CD4-positive, CD25-positive, alpha-beta regulatory T cell (primary cell): ENCODE measurements around the gene BEND7. TPM values are rescaled to one million over a fixed set of nuclear protein-coding genes. Genes with fewer than 3 reads are reported as not detected.

Experiments
- ATAC-seq, 2 donors: fragments of 150-1000 bp; cut with Tn5 transposase; one replicate each; pipeline ENCODE4 v1.10.0; 2021; ENCODE audit warnings: low read depth in 2 of 2, moderate number of reproducible peaks in 2 of 2, moderate library complexity in 1 of 2
- DNase-seq, 3 donors: peaks; one replicate each; pipeline versions ENCODE4 v3.0.0 to v3.0.0-alpha.2; 2012 to 2022; ENCODE audit warnings: mixed read lengths in 1 of 3
- H3K27ac ChIP-seq: one replicate; pipeline ENCODE4 v1.7.0; 2013; ENCODE audit warnings: mild to moderate bottlenecking, low read length; ENCODE audit not compliant: insufficient read depth, poor library complexity, severe bottlenecking
- H3K27me3 ChIP-seq: one replicate; pipeline ENCODE4 v1.7.0; 2013; ENCODE audit warnings: low read length; ENCODE audit not compliant: control insufficient read depth, insufficient read depth
- H3K36me3 ChIP-seq: one replicate; pipeline ENCODE4 v1.7.0; 2013; ENCODE audit warnings: mild to moderate bottlenecking, low read length, moderate library complexity; ENCODE audit not compliant: control insufficient read depth, insufficient read depth
- H3K4me1 ChIP-seq: 2 replicates; pipeline ENCODE4 v1.7.0; 2013; ENCODE audit warnings: mild to moderate bottlenecking, low read length; ENCODE audit not compliant: insufficient read depth, control insufficient read depth, poor library complexity, severe bottlenecking
- H3K4me3 ChIP-seq: one replicate; pipeline ENCODE4 v1.7.0; 2013; ENCODE audit warnings: low read depth, mild to moderate bottlenecking, low read length, moderate library complexity
- H3K9me3 ChIP-seq, 2 experiments: 1 replicate in 1 of 2; 2 replicates in 1 of 2; pipeline ENCODE4 v1.7.0; 2013; ENCODE audit warnings: low read length in 2 of 2, mild to moderate bottlenecking in 1 of 2, moderate library complexity in 1 of 2; ENCODE audit not compliant: control insufficient read depth in 2 of 2
- H3K27ac Mint-ChIP-seq, 3 donors: one replicate each; pipeline ENCODE4 v1.8.0; 2020 to 2022; ENCODE audit warnings: mild to moderate bottlenecking in 3 of 3, mixed read lengths in 3 of 3, moderate library complexity in 2 of 3
- H3K27me3 Mint-ChIP-seq: one replicate; pipeline ENCODE4 v1.8.0; 2022; ENCODE audit warnings: mild to moderate bottlenecking, mixed read lengths
- H3K36me3 Mint-ChIP-seq: one replicate; pipeline ENCODE4 v1.8.0; 2020; ENCODE audit warnings: mixed read lengths
- H3K4me1 Mint-ChIP-seq, 4 donors: one replicate each; pipeline ENCODE4 v1.8.0; 2020 to 2022; ENCODE audit warnings: mixed read lengths in 4 of 4, mild to moderate bottlenecking in 1 of 4
- H3K4me3 Mint-ChIP-seq, 4 donors: one replicate each; pipeline ENCODE4 v1.8.0; 2020 to 2022; ENCODE audit warnings: mild to moderate bottlenecking in 4 of 4, mixed read lengths in 4 of 4, moderate library complexity in 3 of 4
- H3K9me3 Mint-ChIP-seq, 7 donors: one replicate each; pipeline ENCODE4 v1.8.0; 2020 to 2022; ENCODE audit warnings: mixed read lengths in 7 of 7, mild to moderate bottlenecking in 3 of 7, moderate library complexity in 2 of 7
- polyA plus RNA-seq, 4 donors: library from polyadenylated mRNA; unstranded; fragments of 300-500 nt; fragmentation: Illumina TruSeq; gene quantifications; one replicate each; pipeline ENCODE4 v1.2.3, GENCODE V29; 2021
- total RNA-seq: library from RNA; stranded (reverse); gene quantifications from one replicate; pipeline ENCODE4 v1.2.3, GENCODE V29; 2022

BEND7 gene
- total and polyA plus RNA-seq, 5 donors from 2014 or later: 0.35 TPM; not detected in 4

DNA sequence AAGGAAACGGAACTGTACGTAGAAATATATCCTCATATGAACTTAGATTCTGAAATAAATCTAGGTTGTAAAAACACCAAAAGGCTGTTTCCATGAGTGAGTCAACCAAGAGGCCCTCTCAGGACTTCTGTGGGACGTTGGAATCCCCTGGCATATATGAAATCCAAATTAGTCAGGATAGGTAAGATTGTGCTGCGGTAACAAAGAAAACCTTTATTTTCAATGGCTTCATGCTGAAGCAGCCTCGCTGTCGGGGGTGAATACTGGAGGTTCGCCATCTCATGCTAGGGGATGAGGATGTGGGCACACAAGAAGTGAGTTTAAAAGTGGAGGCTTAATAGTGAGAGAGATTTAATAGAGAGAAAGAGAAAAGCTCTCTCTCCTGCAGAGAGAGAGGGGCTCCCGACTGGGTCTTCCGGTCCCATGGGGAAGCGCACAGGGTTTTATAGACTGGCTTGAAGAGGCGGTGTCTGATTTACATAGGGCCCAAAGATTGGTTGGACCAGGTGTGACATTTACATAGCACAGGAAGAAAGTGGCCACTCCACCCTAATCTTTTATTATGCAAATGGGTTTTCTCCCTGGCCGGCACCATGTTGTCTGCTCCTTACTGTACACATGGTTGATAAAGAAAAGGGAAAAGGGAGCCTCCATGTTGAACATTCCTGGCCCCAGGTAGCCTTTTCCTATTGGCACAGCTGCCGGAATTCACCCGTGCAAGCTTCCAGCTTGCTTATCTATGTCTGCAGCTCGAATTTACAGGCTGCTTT is 128.4 kb downstream of the BEND7 start:
- H3K4me3 ChIP-seq: no peak overlapping the region
- Mint-ChIP-seq H3K4me1 (no peaks in the 10 kb centered on the region), H3K36me3 (no peaks in the 10 kb centered on the region), H3K27me3 (peaks cover 13% of the 10 kb centered on the region), H3K4me3 (no peak overlapping the region), H3K9me3 (peaks cover 0 to 2% (median 0%) of the 10 kb centered on the region in 7 donors), H3K27ac (no peak overlapping the region)
- no peaks in the 10 kb centered on the region for H3K27me3 ChIP-seq
- ATAC-seq (no peak), DNase-seq (no peak)
- no peaks in the 10 kb centered on the region for H3K36me3 ChIP-seq
- H3K27ac ChIP-seq: no peak overlapping the region
- H3K4me1 ChIP-seq: no peaks in the 10 kb centered on the region
- H3K9me3 ChIP-seq: no peaks in the 10 kb centered on the region

DNA sequence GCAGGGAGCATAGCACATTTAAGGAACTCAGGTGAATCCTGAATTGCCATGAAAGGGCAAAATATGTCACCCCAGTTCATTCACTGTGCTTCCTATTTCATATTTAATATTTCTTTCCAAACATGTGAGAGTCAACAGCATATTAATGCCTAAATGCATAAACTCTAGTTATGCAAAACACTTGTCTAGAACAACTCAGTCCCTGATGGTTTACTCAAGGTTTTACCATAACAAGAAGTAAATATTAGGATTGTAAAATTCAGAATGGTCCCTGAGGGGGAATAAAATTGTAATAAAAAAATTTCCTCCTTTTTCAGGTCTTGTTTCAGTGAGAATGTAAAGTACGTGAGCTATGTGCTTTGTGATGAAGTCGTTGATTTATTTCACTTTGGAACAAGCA is 129.1 kb downstream of the BEND7 start:
- DNase-seq (no peak), ATAC-seq (no peak)
- no peak overlapping the region for H3K27ac Mint-ChIP-seq
- no peaks in the 10 kb centered on the region for H3K4me1 Mint-ChIP-seq
- Histone ChIP-seq H3K27ac (no peak overlapping the region), H3K36me3 (no peaks in the 10 kb centered on the region), H3K4me3 (no peak overlapping the region), H3K27me3 (no peaks in the 10 kb centered on the region), H3K9me3 (no peaks in the 10 kb centered on the region), H3K4me1 (no peaks in the 10 kb centered on the region)
- H3K27me3 Mint-ChIP-seq: peaks cover 13% of the 10 kb centered on the region
- no peak overlapping the region for H3K4me3 Mint-ChIP-seq
- H3K36me3 Mint-ChIP-seq: no peaks in the 10 kb centered on the region
- H3K9me3 Mint-ChIP-seq: peaks cover 0 to 2% (median 0%) of the 10 kb centered on the region in 7 donors

DNA sequence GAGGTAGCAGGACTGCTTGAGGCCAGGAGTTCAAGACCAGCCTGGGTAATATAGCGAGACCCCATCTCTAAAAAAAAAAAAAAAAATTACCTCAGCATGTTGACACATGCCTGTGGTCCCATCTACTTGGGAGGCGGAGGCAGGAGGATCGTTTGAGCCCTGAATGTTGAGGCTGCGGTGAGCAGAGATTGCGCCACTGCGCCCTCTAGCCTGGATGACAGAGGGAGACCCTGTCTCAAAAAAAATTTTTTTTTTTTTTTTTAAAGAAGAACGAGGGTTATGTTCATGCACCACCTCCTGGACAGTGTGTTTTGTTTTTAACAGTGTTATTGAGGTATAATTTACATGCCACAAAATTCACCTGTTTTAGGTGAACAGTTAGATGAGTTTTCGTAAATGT is 129.6 kb downstream of the BEND7 start:
- Mint-ChIP-seq H3K4me1 (no peaks in the 10 kb centered on the region), H3K27me3 (peaks cover 13% of the 10 kb centered on the region), H3K4me3 (no peak overlapping the region), H3K27ac (no peak overlapping the region), H3K36me3 (no peaks in the 10 kb centered on the region), H3K9me3 (peaks cover 0 to 2% (median 0%) of the 10 kb centered on the region in 7 donors)
- Histone ChIP-seq H3K27me3 (no peaks in the 10 kb centered on the region), H3K4me1 (no peaks in the 10 kb centered on the region), H3K27ac (no peak overlapping the region), H3K36me3 (no peaks in the 10 kb centered on the region), H3K9me3 (no peaks in the 10 kb centered on the region), H3K4me3 (no peak overlapping the region)
- DNase-seq: no peak
- ATAC-seq: no peak

DNA sequence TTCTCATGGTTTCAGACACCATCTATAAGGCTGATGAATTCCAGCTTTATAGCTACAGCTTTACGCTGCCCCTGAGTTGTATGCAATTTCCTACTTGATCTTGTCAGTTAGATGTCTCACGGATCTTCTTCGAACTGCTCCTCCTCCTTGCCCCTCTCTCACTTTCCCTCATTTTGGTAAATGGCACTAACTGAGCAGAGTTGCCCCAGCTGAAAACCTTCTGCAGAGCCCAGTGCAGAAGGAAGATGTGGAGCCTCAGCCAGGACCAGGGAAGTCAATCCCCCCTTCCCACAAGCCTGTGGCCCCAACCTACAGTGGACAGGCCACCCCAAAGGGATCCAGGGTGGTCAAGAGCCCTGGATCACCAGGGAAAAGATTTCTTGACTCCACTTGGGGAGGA is 131.8 kb downstream of the BEND7 start:
- Mint-ChIP-seq H3K4me1 (no peaks in the 10 kb centered on the region), H3K36me3 (no peaks in the 10 kb centered on the region), H3K9me3 (peaks cover 0 to 2% (median 0%) of the 10 kb centered on the region in 7 donors), H3K4me3 (no peak overlapping the region), H3K27me3 (peaks cover 19% of the 10 kb centered on the region), H3K27ac (no peak overlapping the region)
- no peaks in the 10 kb centered on the region for H3K9me3 ChIP-seq
- no peak overlapping the region for H3K4me3 ChIP-seq
- H3K4me1 ChIP-seq: no peaks in the 10 kb centered on the region
- DNase-seq (no peak), ATAC-seq (no peak)
- no peaks in the 10 kb centered on the region for H3K36me3 ChIP-seq
- H3K27me3 ChIP-seq: no peaks in the 10 kb centered on the region
- no peak overlapping the region for H3K27ac ChIP-seq

DNA sequence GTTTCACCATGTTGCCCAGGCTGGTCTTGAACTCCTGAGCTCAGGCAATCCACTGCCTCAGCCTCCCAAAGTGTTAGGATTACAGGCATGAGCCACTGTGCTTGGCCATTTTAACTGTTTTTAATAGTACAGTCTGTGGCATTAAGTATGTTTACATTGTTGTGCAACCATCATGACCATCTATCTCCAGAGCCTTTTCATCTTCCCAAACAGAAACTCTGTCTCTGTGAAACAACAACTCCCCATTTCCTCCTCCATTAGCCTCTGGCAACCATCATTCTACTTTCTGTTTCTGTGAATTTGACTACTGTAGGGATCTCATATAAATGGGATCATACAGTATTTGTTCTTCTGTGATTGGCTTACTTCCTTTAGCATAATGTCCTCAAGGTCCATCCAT is 132.4 kb downstream of the BEND7 start:
- no peaks in the 10 kb centered on the region for H3K36me3 ChIP-seq
- H3K27ac ChIP-seq: no peak overlapping the region
- Mint-ChIP-seq H3K9me3 (peaks cover 0 to 2% (median 0%) of the 10 kb centered on the region in 7 donors), H3K27ac (no peak overlapping the region), H3K27me3 (peaks cover 19% of the 10 kb centered on the region), H3K4me3 (no peak overlapping the region), H3K4me1 (no peaks in the 10 kb centered on the region), H3K36me3 (no peaks in the 10 kb centered on the region)
- H3K9me3 ChIP-seq: no peaks in the 10 kb centered on the region
- no peaks in the 10 kb centered on the region for H3K4me1 ChIP-seq
- DNase-seq: no peak
- H3K4me3 ChIP-seq: no peak overlapping the region
- H3K27me3 ChIP-seq: no peaks in the 10 kb centered on the region
- no peak for ATAC-seq

DNA sequence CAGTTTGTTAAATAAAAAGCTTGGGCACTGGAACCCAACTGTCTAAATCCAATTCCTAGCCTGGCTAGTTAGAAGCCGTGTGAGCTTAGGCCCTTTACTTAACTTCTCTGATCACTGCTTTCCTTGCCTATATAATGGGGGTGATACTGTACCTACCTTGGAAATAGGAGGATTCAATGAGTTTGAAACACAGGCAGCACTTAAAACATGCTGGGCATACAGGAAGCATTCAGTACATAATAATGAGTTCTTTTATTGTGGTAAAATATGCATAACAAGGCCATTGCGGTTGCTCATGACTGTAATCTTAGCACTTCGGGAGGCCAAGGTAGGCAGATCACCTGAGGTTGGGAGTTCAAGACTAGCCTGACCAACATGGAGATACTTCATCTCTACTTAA is 133.3 kb downstream of the BEND7 start:
- no peak for ATAC-seq
- Histone ChIP-seq H3K9me3 (no peaks in the 10 kb centered on the region), H3K27ac (no peak overlapping the region), H3K36me3 (no peaks in the 10 kb centered on the region), H3K4me3 (no peak overlapping the region), H3K4me1 (no peaks in the 10 kb centered on the region), H3K27me3 (no peaks in the 10 kb centered on the region)
- DNase-seq: no peak
- Mint-ChIP-seq H3K27me3 (peaks cover 19% of the 10 kb centered on the region), H3K4me3 (no peak overlapping the region), H3K36me3 (no peaks in the 10 kb centered on the region), H3K4me1 (no peaks in the 10 kb centered on the region), H3K27ac (no peak overlapping the region), H3K9me3 (peaks cover 0 to 2% (median 0%) of the 10 kb centered on the region in 7 donors)

DNA sequence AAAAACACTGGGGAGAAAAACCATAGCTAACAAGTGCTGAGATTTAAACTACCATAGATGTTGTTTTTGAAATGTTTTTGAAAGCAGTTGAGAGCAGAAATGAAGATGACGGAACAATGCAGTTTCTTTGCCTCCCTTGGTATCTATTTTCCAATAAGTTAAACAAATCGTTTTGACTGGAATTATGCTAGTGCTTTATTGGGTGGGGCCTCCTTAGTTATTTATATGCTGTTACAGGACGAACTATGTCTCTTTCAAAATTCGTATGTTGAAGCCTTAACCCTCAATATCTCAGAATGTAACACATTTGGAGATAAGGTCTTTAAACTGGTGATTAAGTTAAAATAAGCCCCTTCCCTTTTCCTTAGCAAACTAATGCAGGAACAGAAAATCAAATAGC is 135.2 kb downstream of the BEND7 start:
- Mint-ChIP-seq H3K27ac (no peak overlapping the region), H3K27me3 (peaks cover 15% of the 10 kb centered on the region), H3K4me3 (no peak overlapping the region), H3K4me1 (no peaks in the 10 kb centered on the region), H3K9me3 (peaks cover 0 to 2% (median 0%) of the 10 kb centered on the region in 7 donors), H3K36me3 (no peaks in the 10 kb centered on the region)
- ATAC-seq (no peak), DNase-seq (no peak)
- Histone ChIP-seq H3K27me3 (no peaks in the 10 kb centered on the region), H3K27ac (no peak overlapping the region), H3K36me3 (no peaks in the 10 kb centered on the region), H3K9me3 (no peaks in the 10 kb centered on the region), H3K4me1 (no peaks in the 10 kb centered on the region), H3K4me3 (no peak overlapping the region)

DNA sequence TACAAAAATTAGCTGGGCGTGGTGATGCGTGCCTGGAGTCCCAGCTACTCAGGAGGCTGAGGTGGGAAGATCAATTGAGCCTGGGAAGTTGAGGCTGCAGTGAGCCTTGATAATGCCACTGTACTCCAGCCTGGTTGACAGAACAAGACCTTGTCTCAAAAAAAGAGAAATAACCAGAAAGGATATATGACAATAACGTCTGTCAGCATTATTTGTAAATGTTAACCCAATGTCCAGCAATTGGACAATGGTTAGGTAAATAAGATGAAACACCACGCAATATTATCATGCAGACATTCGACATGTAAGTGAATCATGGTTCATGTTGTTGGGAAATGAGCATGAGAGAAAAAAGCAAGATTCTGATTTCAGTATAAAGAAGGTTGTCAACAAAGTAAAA is 136.1 kb downstream of the BEND7 start:
- DNase-seq (no peak), ATAC-seq (no peak)
- Mint-ChIP-seq H3K4me1 (no peaks in the 10 kb centered on the region), H3K36me3 (no peaks in the 10 kb centered on the region), H3K27ac (no peak overlapping the region), H3K4me3 (no peak overlapping the region), H3K27me3 (peaks cover 15% of the 10 kb centered on the region), H3K9me3 (peaks cover 0 to 2% (median 0%) of the 10 kb centered on the region in 7 donors)
- Histone ChIP-seq H3K27ac (no peak overlapping the region), H3K9me3 (no peaks in the 10 kb centered on the region), H3K36me3 (no peaks in the 10 kb centered on the region), H3K4me1 (no peaks in the 10 kb centered on the region), H3K27me3 (no peaks in the 10 kb centered on the region), H3K4me3 (no peak overlapping the region)
